Fibroblast of gingiva (primary cell): ENCODE results near the gene HEXD.
"Not testable (repeated sequence)": the region's sequence is repeated elsewhere in the genome, so short reads cannot be mapped to it uniquely, and the experiment has no call there.

Experiments
- DNase-seq: peaks from one replicate; pipeline ENCODE4 v3.0.0-alpha.2; 2011; ENCODE audit warnings: low read depth

Gene HEXD

GRCh38 chr17:82397449-82398335, 20.5 kb upstream of the HEXD start:
- DNase-seq, result no peak

GRCh38 chr17:82399041-82399441, 19.1 kb upstream of the HEXD start:
- DNase-seq, result peak; percentile 99

- DNase-seq, result peak; percentile 20
These were observed 18.5 kb upstream of the HEXD start for GRCh38 chr17:82399601-82400101.

- DNase-seq, result peak; percentile 36
These were observed 17.9 kb upstream of the HEXD start for GRCh38 chr17:82400206-82400605.

- no peak for DNase-seq
These were observed 17.3 kb upstream of the HEXD start for GRCh38 chr17:82400830-82401229.

GRCh38 chr17:82402865-82403264, 15.3 kb upstream of the HEXD start:
- DNase-seq, result no peak

GRCh38 chr17:82403662-82404660, 14.2 kb upstream of the HEXD start:
- DNase-seq, result no peak

GRCh38 chr17:82405051-82405450, 13.1 kb upstream of the HEXD start:
- no peak for DNase-seq

- no peak for DNase-seq
These were observed 11.9 kb upstream of the HEXD start for GRCh38 chr17:82406131-82406671.

GRCh38 chr17:82407255-82407654, 10.9 kb upstream of the HEXD start:
- no peak for DNase-seq

GRCh38 chr17:82408288-82408937, 9.7 kb upstream of the HEXD start:
- no peak for DNase-seq

- DNase-seq, result no peak
These were observed 9.2 kb upstream of the HEXD start for GRCh38 chr17:82408938-82409318.

- DNase-seq, result no peak
These were observed 8.0 kb upstream of the HEXD start for GRCh38 chr17:82410014-82410716.

GRCh38 chr17:82411396-82412053, 6.6 kb upstream of the HEXD start:
- no peak for DNase-seq

- DNase-seq, result not testable (repeated sequence)
These were observed 6.1 kb upstream of the HEXD start for GRCh38 chr17:82412081-82412480.

GRCh38 chr17:82412535-82413520, 5.3 kb upstream of the HEXD start:
- no peak for DNase-seq

- peak; percentile 62 for DNase-seq
These were observed 3.4 kb upstream of the HEXD start for GRCh38 chr17:82414548-82415281.

GRCh38 chr17:82415336-82415735, 2.8 kb upstream of the HEXD start:
- no peak for DNase-seq

- no peak for DNase-seq
These were observed 2.4 kb upstream of the HEXD start for GRCh38 chr17:82415786-82416185.
